ENCODE results near the gene CDHR3. TPM values are rescaled to one million over a fixed set of nuclear protein-coding genes. Genes with fewer than 3 reads are reported as not detected.

The CDHR3 gene
- total RNA-seq: 0.34 and 1.9 TPM in 2 replicates

DNA sequence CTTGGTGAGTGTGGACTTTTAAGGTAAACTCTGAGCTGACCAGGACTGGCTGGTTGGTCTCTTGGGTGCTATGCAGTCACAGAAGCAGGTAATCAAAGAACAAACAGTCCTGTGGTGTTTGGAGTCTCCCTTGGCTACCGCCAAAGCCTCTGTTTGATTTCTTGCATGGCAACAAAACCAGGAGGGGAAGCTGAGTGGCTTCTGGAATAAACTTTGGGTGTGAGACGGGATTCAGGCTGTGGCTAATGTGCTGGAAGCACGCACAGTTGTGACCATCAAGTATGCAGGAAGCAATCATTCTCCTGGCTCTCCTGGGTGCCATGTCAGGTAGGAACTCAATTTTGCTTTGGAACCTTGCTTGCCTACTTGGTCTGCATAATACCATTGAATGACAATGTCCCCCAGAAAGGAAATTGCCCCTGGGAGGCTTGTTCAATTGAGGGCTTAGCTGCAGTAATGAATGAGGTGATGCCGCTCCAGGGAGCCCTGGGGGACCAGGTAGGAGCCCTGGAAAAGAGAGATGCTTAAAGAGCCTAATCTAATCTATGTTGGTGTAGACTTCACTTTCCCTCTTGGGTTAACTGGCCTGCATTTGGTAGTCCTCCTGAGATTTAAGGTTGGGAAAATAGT is at the start of gene CDHR3:
Gene CDHR3, plus strand, starts transcription at position 227 of the 630 bp plus-strand sequence. Its CDS starts 55 bp downstream, at position 282.

Other genes with a start within 250 kb of the CDHR3 start
- gene ATXN7L1, start 86.7 kb upstream of the CDHR3 start, total RNA-seq: 1.4 and 5.7 TPM in 2 replicates
- 82.0 and 179 TPM in 2 replicates for gene SYPL1, start 149.0 kb downstream of the CDHR3 start, total RNA-seq